NCI-H2196 treated with DMSO at 0.1 percent for 48 hours (cell line): ENCODE measurements around the gene FBLN1.
"Not testable (repeated sequence)": the region's sequence is repeated elsewhere in the genome, so short reads cannot be mapped to it uniquely, and the experiment has no call there.

Source experiments
- DNase-seq: peaks from one replicate; lab custom pipeline; 2025; ENCODE audit not compliant: unreplicated experiment; lab: John Stamatoyannopoulos, UW

Gene FBLN1, protein sequence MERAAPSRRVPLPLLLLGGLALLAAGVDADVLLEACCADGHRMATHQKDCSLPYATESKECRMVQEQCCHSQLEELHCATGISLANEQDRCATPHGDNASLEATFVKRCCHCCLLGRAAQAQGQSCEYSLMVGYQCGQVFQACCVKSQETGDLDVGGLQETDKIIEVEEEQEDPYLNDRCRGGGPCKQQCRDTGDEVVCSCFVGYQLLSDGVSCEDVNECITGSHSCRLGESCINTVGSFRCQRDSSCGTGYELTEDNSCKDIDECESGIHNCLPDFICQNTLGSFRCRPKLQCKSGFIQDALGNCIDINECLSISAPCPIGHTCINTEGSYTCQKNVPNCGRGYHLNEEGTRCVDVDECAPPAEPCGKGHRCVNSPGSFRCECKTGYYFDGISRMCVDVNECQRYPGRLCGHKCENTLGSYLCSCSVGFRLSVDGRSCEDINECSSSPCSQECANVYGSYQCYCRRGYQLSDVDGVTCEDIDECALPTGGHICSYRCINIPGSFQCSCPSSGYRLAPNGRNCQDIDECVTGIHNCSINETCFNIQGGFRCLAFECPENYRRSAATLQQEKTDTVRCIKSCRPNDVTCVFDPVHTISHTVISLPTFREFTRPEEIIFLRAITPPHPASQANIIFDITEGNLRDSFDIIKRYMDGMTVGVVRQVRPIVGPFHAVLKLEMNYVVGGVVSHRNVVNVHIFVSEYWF

DNA sequence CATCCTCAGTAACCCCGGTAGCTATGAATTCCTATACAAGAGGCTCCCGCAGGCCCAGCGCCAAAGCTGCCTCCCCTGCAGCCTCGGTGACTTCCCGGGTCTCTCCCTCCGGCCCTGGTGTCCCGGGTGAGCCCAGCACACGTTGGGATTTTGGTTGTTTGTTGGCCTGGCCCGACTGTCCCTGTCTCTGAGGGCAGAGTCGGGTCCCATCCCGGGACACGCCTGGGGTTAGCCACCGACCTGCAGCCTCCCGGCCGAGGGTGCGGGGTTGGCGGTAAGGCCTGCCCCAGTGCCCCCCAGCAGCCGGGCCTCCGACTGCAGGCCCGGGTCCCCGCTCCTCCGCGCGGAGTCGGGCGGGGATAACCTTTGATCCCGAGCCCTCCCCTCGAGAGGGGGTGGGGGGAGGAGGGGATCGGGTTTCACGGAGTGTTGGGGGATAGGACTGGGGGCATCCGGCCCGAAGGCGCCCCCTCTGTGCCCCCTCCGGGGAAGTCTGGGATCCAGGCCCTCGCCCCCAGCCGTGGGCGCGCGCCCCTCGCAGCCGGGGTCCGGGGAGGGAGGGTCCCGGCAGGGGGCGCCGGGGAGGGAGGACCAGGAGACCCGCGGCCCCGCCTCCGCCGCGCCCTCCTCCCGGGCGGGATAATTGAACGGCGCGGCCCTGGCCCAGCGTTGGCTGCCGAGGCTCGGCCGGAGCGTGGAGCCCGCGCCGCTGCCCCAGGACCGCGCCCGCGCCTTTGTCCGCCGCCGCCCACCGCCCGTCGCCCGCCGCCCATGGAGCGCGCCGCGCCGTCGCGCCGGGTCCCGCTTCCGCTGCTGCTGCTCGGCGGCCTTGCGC lies at the start of gene FBLN1:
FBLN1 (plus strand) TSS at position 669 of the 835 bp plus-strand sequence; CDS start at position 772, 103 bp downstream.
- no peak for DNase-seq

DNA sequence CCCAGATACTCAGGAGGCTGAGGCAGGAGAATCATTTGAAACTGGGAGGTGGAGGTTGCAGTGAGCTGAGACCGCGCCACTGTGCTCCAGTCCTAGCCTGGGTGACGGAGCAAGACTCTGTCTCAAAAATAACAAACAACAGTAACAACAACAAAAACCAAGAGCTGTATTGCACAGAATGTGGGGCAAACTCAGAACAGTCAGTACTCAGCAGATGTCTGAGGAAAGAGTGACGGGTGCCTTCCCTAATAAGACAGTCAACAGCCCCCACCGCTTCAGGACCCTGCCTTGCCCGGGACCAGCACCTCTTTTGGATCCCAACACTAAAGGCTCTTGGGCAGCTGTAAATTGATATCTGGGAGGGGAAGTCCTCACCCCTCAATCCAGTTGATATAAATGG lies 48.9 kb upstream of the FBLN1 start:
- DNase-seq = no peak

DNA sequence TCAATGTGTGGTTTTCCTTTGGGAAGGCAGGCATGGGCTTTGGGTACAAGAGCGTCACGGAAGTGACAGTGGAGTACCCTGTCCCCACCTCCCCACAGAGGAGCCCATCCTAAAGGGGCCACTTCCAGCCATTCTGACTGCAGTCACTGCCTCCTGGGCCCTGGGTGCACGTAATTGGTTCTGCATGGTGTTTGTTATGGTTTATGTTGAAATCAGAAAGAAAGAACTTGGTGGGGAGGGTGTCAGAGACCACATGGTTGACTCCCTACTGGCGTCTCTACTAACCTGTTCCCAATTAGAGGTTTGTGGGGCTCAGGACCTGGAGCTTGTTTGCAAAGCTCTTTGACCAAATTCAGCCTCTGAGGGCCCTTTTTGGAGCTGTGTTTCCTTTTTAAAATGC lies 48.4 kb upstream of the FBLN1 start:
- DNase-seq = no peak

DNA sequence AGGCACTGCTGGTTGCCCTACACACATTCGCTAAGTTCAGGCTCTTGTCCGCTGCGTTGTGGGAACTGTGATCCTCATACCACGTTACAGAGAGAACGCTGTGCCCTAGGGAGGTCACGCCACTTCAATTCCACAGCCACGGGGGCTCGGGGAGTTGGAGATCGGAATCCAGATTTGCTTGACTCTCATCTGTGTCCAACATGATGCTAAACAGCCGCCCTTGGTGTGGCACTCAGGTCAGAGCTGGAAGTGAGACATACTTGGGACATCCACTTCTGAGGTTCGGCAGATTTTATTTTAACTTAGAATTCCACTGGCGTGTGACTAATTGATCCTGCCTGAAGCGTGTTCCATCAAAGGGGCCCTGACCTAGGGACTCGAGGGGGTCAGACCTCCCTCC lies 47.5 kb upstream of the FBLN1 start:
- DNase-seq = no peak

DNA sequence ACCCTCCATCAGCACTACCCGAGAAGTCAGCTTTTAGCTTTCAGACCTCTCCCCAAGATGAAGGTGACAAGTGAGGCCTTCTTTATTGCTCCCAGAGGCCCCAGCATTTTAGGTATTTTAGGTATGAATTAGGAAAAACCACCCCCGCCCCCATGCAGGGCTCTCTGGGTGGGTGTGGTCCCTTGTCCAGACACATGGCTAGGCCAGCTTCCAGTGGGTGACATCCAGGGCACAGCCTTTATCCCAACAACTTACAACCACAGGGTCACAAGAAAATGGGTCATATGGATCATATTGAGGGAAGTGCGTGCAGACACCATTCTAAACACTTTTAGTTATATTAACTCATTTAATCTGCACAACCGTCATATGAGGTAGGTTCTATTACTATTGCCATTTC lies 47.1 kb upstream of the FBLN1 start:
- DNase-seq = no peak

DNA sequence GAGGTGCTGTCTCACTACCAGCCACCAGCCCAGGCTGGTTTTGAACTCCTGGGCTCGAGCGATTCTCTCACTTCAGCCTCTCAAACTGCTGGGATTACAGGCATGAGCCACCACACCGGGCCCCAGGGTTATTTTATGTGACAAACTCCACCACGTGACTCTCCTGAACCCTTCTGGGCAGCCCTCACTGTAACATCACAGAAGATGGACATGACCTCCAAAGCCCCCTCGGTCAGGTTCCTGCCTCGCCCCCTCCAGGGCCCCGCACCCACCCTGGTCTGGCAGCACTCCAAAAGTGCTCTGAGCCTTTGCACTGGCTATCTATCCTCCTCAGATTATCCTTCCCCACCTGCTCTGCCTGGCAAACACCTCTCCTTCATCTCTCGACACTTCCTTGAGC lies 45.9 kb upstream of the FBLN1 start:
- DNase-seq = no peak

DNA sequence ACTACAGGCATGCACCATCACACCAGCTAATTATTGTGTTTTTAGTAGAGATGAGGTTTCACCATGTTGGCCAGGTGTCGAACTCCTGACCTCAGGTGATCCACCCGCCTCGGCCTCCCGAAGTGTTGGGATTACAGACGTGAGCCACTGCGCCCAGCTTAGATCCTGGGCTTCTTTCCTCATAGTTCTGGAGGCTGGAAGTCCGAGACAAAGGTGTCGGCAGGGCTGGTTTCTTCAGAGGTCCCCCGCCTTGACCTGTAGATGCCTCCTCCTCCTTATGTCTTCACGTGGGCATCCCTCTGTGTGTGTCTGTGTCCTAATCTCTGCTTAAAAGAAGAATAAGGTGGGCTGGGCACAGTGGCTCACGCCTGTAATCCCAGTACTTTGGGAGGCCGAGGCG lies 44.2 kb upstream of the FBLN1 start:
- DNase-seq = no peak

DNA sequence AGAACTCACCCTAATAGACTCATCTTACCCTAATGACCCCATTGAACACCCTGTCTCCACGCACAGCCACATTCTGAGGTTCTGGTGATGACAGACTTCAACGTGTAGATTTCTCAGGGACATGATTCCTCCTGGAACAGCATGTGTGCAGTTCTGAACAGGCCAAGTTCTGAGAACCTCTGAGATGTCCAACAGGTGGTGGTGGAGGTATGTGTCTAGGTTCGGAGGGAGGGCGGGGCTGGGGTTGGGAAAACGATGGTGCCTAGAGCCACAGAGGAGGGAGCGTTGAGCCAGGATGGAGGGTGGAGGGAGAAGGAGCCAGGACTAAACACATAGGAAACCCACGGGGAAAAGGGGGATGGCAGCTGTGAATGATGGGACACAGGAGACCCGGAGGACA lies 43.4 kb upstream of the FBLN1 start:
- DNase-seq = no peak

DNA sequence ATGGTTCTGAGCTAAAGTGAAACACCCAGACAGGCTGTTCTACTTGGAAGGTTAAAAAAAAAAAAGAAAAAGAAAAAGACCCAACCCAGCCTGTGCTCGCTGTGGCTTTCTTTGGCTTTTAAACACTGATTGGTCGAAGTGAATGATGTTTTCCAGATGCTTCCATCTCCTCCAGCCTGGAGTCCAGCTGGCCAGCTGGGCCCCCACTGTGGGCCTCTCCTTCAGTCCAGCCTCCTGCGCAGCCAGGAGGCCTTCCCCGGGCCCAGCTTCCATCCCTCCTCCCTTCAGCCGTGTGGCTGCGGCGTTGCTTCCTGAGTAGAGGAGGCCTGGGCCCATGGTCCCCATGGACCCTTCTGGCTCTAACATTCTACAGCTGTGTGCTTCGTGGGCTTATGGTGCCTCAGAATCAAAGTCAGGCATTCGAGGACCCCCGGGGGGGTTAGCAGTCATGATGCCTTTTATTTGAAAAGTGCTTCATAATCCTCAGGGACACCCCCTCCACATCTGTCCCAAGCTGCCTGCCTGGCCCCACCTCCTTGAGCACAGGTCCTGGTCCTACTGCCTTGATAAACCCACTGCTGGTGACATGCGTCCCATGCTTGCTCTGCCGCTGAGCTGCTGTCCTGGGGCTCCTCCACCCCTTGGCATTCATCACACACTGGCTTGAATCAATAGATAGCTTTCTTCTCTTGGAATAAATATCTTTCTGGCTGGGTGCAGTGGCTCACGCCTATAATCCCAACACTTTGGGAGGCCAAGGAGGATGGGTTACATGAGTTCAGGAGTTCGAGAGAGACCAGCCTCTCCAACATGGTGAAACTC lies 42.2 kb upstream of the FBLN1 start:
- DNase-seq = no peak

DNA sequence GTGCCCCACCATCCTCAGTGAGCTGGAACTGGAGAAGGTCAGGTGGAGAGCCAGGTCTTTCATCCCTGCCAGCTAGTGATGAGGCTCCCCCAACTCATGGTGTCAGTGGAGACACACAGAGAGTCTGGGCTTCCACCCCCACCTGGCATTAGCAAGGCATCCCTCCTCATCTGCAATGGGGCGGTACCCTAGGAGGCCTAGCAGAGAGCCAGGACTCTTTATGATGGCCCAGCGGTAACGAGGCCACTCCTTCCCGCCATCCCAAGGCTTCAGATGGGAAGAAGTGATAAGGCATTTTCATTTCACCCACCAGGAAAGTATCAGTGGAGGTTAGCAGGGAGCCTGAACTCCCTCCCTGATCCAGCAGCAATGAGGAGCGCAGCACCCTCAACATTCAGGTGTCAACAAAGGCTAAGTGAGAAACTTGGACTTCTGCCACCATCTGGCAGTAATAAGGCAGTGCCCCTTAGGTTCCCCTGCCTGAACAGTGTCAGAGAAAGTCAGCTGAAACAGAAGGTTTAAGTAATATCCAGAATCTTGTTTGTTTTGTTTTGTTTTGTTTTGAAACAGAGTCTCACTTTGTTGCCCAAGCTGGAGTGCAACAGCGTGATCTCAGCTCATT lies 40.5 kb upstream of the FBLN1 start:
- no peak for DNase-seq

DNA sequence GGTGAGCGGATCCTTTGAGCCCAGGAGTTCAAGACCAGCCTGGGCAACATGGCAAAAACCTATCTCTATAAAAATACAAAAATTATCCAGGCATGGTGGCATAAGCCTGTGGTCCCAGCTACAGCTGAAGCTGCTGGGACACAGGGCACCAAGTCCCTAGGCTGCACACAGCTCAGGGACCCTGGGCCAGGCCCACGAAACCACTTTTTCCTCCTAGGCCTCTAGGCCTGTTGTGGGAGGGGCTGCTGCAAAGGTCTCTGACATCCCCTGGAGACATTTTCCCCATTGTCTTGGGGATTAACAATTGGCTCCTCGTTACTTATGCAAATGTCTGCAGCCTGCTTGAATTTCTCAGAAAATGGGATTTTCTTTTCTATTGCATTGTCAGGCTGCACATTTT lies 39.0 kb upstream of the FBLN1 start:
- DNase-seq = not testable (repeated sequence)

DNA sequence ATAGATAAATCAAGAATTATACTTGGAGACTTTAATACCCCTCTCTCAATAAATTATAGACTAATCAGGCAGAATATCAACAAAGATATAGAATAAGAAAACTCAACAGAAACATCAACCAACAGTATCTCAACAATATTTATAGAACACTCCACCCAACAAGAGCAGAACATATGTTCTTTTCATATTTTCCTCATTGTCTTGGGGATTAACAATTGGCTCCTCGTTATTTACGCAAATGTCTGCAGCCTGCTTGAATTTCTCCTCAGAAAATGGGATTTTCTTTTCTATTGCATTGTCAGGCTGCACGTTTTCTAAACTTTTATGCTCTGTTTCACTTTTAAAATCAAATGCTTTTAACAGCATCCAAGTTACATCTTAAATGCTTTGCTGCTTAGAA lies 37.0 kb upstream of the FBLN1 start:
- no peak for DNase-seq

DNA sequence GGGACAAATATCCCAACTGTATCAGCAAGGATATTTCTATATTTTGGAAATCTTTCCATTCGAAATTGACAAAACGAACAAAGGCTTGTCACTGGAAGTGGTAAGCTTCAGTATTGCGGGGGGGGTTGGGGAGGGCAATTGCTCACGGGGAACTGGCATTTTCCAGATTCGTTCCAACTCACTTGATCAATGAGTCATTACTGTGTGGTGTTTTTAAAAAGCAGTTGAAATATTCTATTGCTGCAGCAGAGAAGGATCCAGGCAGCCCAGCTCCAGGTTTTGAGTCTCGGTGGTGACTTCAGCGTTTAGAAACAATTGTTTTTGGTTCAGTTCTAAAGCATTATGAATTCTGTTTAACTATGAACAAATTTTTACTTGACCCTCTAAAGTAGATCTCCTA lies 33.8 kb upstream of the FBLN1 start:
- DNase-seq = no peak

DNA sequence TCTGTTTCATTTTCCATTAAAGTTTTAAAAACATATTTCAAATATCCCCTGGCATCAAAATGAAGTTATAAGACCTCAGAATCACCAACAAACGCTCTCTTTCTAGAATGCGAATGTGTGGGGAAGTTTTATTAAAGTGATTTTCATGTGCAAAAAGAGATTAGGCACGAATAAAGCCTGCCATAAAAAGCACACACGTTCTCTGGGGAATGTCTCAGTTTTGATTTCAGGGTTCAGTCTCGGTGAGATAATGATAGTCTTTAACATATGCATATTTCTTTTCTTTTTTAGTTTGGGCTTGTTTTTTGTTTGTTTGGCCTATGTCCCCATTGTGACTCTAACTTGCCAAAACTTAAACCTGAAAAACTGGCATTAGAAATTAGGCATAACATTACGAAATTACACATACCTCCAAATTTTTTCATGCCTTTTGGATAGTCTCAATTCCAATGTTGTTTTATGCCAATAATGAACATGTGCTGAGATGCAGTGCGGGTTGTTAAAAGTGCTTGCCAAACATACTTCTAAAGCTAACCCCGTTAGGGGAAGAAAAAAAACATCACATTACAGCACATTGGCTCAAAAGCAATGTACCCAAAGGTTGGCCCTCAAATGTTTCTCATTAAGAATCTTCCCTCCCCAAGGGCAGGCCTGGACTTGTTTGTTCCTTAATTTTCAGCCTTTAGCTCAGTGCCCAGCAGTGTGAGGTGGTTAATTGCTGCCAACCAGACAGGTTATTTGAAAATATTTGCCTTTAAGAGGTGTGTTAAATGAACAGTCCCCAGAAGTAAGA lies 33.2 kb upstream of the FBLN1 start:
- no peak for DNase-seq

DNA sequence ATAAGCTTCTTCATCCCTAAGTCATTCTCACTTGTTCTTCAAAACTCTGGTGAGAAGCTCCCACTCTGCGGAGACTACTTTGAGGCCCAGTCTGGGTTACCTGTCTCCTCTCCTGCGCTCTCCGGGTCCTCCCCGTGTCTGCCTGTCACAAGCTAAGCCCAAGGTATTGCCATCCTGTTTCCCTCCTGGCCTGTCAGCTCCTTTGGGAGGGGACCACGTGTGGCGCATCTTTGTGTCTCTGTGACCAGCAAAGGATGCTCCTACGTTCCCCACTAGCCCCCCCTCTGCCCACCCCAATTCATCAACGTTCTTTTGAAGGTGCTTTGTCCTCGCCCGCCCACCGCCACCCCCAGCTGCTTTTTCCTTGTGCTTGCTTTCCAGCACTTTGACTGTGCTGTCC lies 31.8 kb upstream of the FBLN1 start:
- DNase-seq = no peak

DNA sequence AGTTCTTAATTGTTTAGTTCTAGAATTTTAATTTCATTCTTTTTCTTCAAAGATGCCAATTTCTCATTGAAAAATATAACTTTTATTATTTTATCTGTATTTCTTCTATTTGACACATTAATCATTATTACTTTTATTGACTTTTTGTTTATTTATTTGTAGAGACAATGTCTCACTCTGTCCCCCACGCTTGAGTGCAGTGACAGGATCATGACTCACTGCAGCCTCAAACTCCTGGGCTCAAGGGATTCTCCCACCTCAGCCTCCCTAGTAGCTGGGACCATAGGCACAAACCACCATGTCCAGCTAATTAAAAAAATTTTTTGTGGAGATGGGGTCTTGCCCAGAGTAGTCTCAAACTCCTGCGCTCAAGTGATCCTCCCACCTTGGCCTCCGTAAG lies 30.3 kb upstream of the FBLN1 start:
- no peak for DNase-seq

DNA sequence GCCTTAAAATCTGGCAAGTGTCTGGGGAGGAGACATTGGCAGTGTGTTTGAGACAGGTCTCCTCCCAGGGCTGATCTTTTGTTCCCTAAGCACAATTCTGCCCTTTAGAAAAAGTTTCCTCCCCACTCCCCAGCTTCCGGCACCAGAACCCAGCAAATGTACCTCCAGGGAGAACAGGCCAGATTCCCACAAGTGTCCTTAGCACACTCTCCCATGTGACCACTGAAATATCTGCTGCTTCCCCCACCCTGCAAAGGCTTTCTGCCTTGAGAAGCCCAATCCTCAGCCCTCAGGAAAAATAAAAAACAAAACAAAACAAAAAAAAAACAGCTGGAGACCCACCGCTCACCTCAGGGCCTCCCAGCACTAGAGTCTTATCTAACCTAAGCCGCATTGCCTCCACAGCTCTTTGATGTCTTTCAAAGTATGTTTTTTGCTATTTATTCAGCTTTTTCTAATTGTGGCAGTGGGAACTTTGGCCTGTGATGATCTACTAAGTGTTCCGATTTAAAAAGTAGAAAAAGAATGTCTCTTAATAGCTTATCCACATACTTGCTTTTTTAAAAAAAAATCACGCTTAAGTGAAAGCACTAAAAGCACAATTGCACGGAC lies 29.0 kb upstream of the FBLN1 start:
- DNase-seq = no peak

DNA sequence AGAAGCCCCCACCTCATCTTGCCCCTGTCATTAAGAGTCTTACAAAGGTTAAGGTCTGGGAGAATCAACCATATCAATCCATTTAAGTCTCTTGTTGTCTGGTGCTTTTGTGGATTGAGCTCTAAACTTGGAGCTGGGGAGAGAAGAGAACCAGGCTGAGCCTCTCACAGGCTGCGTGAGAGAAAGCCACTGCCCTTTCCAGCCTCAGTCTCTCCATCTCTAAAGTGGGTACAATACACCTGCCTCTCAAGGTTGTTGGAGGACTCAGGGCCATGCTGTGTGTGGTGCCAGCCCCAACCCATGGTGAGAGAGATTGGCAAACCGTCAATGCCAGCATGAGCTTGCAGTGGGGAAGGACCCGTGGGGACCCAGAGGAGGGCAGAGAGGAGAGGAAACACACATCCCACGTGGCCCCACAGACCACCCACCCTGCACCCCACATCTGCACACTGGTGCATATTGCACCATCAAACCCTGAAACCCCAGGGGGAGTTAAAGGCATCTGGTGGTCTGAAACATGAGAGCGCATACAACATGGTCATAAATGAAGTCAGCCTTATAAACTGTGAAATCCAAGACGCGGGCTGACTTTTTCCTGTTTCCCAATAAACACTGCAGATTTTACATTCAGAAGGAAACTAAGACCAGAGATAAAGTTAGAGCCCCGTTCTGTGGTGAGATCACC lies 27.5 kb upstream of the FBLN1 start:
- DNase-seq = no peak
